KMS-11 (cell line): Measurements from ENCODE around the gene NINJ2.

Source experiments
- H2AFZ ChIP-seq: fragments of 200-600 bp; sonication (generic); 2 replicates; pipeline ENCODE4 v1.6.1; 2016; ENCODE audit warnings: antibody characterized with exemption, mixed run types, low read depth
- H3K27ac ChIP-seq: fragments of 200-600 bp; sonication (generic); 2 replicates; pipeline ENCODE4 v1.6.1; 2016; ENCODE audit warnings: mild to moderate bottlenecking, mixed run types
- H3K27me3 ChIP-seq: fragments of 200-600 bp; sonication (generic); 2 replicates; pipeline ENCODE4 v1.6.1; 2017; ENCODE audit warnings: mild to moderate bottlenecking, low read depth, mixed run types, moderate library complexity; ENCODE audit not compliant: insufficient read depth
- H3K36me3 ChIP-seq: fragments of 200-600 bp; sonication (generic); 2 replicates; pipeline ENCODE4 v1.6.1; 2017; ENCODE audit warnings: mild to moderate bottlenecking, mixed run types; ENCODE audit not compliant: insufficient read depth
- H3K4me1 ChIP-seq: fragments of 200-600 bp; sonication (generic); 2 replicates; pipeline ENCODE4 v1.6.1; 2016; ENCODE audit warnings: mild to moderate bottlenecking, low read depth, mixed run types; ENCODE audit not compliant: poor library complexity, severe bottlenecking
- H3K4me2 ChIP-seq: fragments of 200-600 bp; sonication (generic); 2 replicates; pipeline ENCODE4 v1.7.0; 2016; ENCODE audit warnings: mild to moderate bottlenecking, mixed run types
- H3K4me3 ChIP-seq: fragments of 200-600 bp; sonication (generic); IDR thresholded peaks from 2 replicates; pipeline ENCODE4 v1.6.1; 2017; ENCODE audit warnings: low read depth, low read length, mixed read lengths; ENCODE audit not compliant: insufficient read depth
- H3K79me2 ChIP-seq: fragments of 200-600 bp; sonication (generic); 2 replicates; pipeline ENCODE4 v1.6.1; 2016; ENCODE audit warnings: low read depth, mixed run types; ENCODE audit not compliant: insufficient read depth
- H3K9ac ChIP-seq: fragments of 200-600 bp; sonication (generic); 2 replicates; pipeline ENCODE4 v1.6.1; 2016; ENCODE audit warnings: mild to moderate bottlenecking, mixed run types
- H4K20me1 ChIP-seq: fragments of 200-600 bp; sonication (generic); 2 replicates; pipeline ENCODE4 v1.6.1; 2016; ENCODE audit warnings: mild to moderate bottlenecking, mixed run types; ENCODE audit not compliant: insufficient read depth
- CTCF ChIP-seq: fragments of 200-600 bp; sonication (generic); conservative IDR thresholded peaks from 2 replicates; pipeline ENCODE4 v1.6.1; 2017; ENCODE audit warnings: low read depth, mild to moderate bottlenecking, antibody characterized with exemption, low read length, moderate library complexity, mixed read lengths

NINJ2 gene

GRCh38 chr12:591167-592023, 71.8 kb downstream of the NINJ2 start:
- H3K27me3 ChIP-seq, result no peaks in the 10 kb centered on the region
- no peaks in the 10 kb centered on the region for H3K36me3 ChIP-seq
- H3K79me2 ChIP-seq, result no peaks in the 10 kb centered on the region
- no peak overlapping the region for H3K9ac ChIP-seq
- TF ChIP-seq CTCF, result no peak
- no peaks in the 10 kb centered on the region for H4K20me1 ChIP-seq
- no peaks in the 10 kb centered on the region for H3K4me1 ChIP-seq
- no peak overlapping the region for H3K27ac ChIP-seq
- no peak overlapping the region for H2AFZ ChIP-seq
- H3K4me3 ChIP-seq, result no peak overlapping the region
- no peak overlapping the region for H3K4me2 ChIP-seq

GRCh38 chr12:590206-590750, 73.0 kb downstream of the NINJ2 start:
- no peak for TF ChIP-seq CTCF
- no peaks in the 10 kb centered on the region for H3K27me3 ChIP-seq
- no peak overlapping the region for H2AFZ ChIP-seq
- no peak overlapping the region for H3K4me2 ChIP-seq
- no peak overlapping the region for H3K4me3 ChIP-seq
- no peaks in the 10 kb centered on the region for H3K4me1 ChIP-seq
- H3K79me2 ChIP-seq, result no peaks in the 10 kb centered on the region
- no peaks in the 10 kb centered on the region for H3K36me3 ChIP-seq
- no peaks in the 10 kb centered on the region for H4K20me1 ChIP-seq
- no peak overlapping the region for H3K9ac ChIP-seq
- no peak overlapping the region for H3K27ac ChIP-seq

- TF ChIP-seq CTCF, result no peak
- no peaks in the 10 kb centered on the region for H4K20me1 ChIP-seq
- no peak overlapping the region for H2AFZ ChIP-seq
- H3K4me2 ChIP-seq, result no peak overlapping the region
- no peak overlapping the region for H3K27ac ChIP-seq
- no peak overlapping the region for H3K4me3 ChIP-seq
- H3K4me1 ChIP-seq, result no peaks in the 10 kb centered on the region
- no peaks in the 10 kb centered on the region for H3K79me2 ChIP-seq
- H3K27me3 ChIP-seq, result no peaks in the 10 kb centered on the region
- H3K36me3 ChIP-seq, result no peaks in the 10 kb centered on the region
- H3K9ac ChIP-seq, result no peak overlapping the region
Observed at GRCh38 chr12:588646-589045, 74.6 kb downstream of the NINJ2 start.

- H3K4me1 ChIP-seq, result no peaks in the 10 kb centered on the region
- H3K36me3 ChIP-seq, result no peaks in the 10 kb centered on the region
- no peaks in the 10 kb centered on the region for H3K79me2 ChIP-seq
- no peak for TF ChIP-seq CTCF
- H3K4me3 ChIP-seq, result no peak overlapping the region
- H3K4me2 ChIP-seq, result no peak overlapping the region
- no peaks in the 10 kb centered on the region for H4K20me1 ChIP-seq
- H3K27ac ChIP-seq, result no peak overlapping the region
- H3K27me3 ChIP-seq, result no peaks in the 10 kb centered on the region
- H3K9ac ChIP-seq, result no peak overlapping the region
- H2AFZ ChIP-seq, result no peak overlapping the region
Observed at GRCh38 chr12:588024-588322, 75.3 kb downstream of the NINJ2 start.
